Left ventricle myocardium superior (tissue), 1 donor: ENCODE results near the gene CAMK2A. TPM values are rescaled to one million over a fixed set of nuclear protein-coding genes. Genes with fewer than 3 reads are reported as not detected.
"Not testable (repeated sequence)": the region's sequence is repeated elsewhere in the genome, so short reads cannot be mapped to it uniquely, and the experiment has no call there.

Experiments
- ATAC-seq: fragments of 200-7000 bp; cut with Tn5 transposase; one replicate; pipeline ENCODE4 v1.9.1; 2020; ENCODE audit warnings: mild to moderate bottlenecking, moderate library complexity
- DNase-seq: peaks from one replicate; pipeline ENCODE4 v3.0.0-alpha.2; 2020
- intact Hi-C: fragments of 100-400 bp; cut with micrococcal nuclease; formaldehyde crosslinking; loops from one replicate; pipeline ENCODE4 v1.11.0; 2022
- total RNA-seq: library from RNA; stranded (reverse); fragmentation: NEBNext Ultra II Directional; extraction: Animal tissue kit (Norgen Biotek cat#: 25700); gene quantifications from one replicate; pipeline ENCODE4 v1.2.1, GENCODE V29; 2021
- donor health status: DM: no; HTN: yes; CAD: no; lungs with severe emphysema.

The CAMK2A gene
- total RNA-seq, 1 donor from 2014 or later = 16.6 TPM

DNA sequence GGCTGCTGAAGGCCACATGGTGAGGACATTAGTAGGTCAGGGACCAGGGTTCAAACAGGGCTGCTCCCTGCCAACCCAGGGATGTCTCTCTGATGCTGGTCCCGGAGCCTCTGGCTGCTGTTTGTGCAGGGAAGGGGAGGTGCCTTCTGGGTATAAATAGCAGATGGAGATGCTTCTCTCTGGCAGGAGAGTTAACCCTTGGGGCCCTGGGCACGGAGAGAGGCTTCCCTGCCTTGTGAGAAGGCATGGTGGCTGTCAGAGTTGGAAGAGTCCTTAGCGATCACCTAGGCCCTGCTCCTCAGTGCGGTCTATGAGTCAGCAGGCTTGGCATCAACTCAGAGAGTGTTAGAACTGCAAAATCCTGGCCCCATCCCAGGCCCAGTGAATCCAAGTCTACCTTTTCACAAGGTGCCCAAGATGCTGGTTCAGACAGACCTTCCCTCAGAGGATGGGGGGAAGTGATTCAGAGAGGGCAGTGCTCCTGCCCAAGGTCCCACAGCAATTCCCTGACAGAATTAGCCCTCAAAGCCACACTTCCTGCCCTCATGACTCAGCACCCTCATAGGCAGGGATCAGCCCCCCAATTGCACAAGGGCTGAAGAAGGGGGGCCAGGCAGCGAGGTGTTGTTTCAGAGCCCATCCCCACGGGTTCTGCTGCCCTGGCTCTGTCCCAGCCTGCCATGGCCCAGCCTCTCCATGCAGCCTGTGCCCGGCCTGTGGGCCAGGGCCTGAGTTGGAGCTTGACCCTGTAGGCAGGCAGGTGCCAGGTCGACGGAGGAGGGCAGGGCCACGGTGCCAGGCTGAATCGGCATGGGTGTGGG lies 25.6 kb downstream of the CAMK2A start:
- ATAC-seq (peak; percentile 67), DNase-seq (no peak)
- intact Hi-C loops = no loop called here

DNA sequence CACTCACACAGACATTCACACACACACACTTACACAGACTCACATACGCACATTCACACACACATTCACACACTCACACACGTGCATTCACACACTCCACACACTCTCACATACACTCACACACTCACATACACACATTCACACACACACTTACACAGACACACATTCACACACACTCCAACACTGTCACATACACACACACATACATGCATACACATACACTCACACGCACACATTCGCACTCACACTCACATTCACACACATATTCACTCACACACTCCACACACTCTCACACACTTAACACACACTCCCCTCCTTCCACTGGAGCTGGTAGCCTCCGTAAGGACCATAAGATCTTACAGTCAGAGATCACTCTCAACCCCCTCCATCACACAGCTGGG lies 26.2 kb downstream of the CAMK2A start:
- DNase-seq (no peak), ATAC-seq (no peak)
- intact Hi-C loops = no loop called here

DNA sequence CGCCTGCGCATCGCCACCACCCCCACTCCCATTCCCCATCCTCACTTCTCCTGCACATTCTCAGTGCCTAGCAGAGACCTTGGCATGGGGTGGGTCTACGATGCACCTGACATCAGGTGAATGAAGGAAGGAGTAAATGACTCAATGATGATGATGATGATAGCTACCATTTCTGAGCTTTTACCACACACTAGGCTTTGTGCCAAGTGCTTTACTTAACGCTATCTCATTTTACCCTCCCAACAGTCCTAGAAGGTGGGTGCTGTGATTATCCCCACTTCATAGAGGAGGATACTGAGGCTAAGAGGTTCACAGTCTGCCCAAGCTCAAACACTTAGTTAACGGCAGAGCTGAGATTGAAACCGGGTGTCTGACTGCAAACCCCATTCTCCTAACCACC lies 27.1 kb downstream of the CAMK2A start:
- DNase-seq = no peak
- intact Hi-C loops = no loop called here
- no peak for ATAC-seq

DNA sequence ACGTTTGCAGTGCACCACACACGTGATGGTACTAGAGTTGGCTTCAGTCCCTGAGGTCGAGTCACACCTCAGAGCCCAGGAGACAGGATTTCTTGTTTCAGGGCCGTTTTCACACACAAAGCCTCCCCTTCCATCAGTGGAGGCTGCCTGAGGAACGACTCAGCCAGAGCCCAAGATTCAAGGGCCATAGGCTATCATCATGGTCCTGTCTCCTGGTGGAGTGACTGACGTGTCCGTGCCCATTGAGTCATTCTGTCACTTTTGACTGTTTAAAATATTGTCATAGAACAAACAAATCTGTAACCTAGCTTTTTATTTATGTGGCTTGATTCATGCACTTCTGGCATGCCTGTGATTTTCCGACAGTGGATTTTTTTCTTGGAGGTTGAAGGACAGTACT lies 28.3 kb downstream of the CAMK2A start:
- DNase-seq = no peak
- ATAC-seq = no peak
- intact Hi-C loops = no loop called here

DNA sequence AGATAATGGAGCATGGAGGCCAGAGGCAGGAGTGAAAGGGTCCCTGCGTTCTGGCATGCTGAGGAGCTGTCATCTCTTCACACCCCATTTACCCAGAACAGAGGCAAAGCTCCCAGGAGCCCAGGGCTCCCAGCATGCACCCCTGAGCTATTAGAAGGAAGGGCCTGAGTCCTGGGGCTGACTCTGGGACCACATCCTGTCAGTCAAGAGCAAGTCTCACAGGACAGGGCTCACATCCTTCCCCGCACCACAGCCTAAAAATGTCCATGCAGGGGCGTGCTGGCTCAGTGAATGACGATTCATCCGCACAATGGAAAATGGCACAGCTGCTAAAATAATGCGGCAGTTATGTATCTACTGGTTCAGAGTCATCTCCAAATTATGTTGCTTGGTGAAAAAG lies 31.4 kb downstream of the CAMK2A start:
- intact Hi-C loops = no loop called here
- ATAC-seq = no peak

DNA sequence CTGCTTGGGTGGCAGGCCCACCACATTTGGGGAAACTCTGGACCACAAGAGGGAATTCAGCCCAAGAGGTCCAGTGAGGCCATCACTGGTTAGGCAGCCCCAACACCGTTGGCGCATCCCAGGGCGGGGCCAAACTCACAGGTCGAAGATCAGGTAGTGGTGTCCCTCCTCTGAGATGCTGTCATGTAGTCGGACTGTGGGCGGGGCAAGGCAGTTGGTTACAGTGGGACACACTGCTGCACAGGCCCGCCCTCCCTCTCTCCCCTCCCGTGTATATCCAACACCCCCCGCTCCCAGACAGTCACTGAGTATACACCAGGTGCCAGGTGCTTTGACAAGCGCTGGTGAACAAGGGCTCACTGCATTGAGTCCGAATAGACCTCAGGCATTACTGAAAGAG lies 32.1 kb downstream of the CAMK2A start:
- intact Hi-C loops = no loop called here
- DNase-seq (no peak), ATAC-seq (no peak)

More for the DNA sequence above, 31.4 kb downstream of the CAMK2A start:
- no peak for DNase-seq

DNA sequence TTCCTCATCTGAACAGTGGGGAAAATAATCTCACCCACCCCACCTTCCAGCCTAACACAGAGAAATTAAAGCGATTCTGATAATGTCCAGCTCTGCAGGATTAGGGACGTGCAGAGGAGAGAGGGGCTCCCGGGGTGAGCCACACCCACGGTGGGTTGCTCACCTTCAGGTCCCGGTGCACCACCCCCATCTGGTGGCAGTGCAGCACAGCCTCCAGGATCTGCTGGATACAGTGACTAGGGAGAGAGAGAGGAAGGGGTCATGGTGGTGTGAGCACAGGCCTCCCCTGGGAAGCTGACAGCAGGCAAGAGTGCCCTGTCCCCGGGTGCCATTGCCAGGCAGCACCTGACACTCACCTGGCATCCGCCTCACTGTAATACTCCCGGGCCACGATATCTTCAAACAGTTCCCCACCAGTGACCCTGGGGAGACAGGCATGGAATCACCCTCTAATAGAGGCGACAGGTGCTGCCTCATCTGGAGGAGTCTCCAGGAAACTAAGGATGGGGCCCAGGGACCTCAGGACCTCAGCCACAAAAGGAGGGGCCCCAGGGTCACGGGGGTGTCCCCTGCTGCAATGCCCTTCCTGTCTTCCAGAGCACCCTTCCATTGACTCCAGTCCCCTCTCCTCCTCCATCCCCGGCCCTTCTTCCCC lies 33.0 kb downstream of the CAMK2A start:
- DNase-seq = no peak
- ATAC-seq = no peak
- intact Hi-C loops = no loop called here

DNA sequence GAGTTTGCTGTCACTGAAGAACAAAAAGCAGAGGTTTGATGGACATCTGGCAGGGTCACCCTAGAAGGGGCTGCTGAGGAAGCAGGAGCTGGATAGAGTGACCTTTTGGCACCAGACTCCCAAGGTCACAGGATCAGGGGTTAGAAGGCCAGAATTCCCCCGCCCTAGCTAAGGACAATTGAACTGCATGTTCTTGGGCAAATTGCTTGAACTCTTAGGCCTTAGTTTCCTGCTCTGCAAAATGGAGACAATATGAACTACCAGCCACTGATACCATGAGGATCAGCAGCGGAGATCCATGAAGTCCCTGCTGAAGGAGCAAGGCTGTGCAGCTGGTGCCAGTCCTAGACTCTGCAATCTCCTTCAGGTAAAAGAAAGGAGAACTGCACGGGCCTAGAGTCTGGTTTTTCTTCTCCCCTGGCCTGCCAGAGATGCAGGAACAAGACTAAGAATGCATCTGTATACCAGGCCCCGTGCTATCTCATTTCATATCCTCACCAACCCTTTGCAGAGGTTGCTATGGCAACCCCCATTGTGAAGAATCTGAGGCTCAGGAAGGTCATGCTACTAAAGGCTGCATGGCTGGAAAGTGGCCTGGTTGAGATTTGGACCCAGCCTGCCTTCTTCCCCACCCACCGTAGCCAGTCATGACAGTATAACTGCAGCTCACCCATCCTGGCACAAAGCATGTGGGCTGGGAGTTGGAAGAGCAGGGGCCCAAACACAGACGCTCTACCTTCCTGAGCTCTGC lies 33.7 kb downstream of the CAMK2A start:
- no peak for ATAC-seq
- intact Hi-C loops = no loop called here
- DNase-seq = no peak

DNA sequence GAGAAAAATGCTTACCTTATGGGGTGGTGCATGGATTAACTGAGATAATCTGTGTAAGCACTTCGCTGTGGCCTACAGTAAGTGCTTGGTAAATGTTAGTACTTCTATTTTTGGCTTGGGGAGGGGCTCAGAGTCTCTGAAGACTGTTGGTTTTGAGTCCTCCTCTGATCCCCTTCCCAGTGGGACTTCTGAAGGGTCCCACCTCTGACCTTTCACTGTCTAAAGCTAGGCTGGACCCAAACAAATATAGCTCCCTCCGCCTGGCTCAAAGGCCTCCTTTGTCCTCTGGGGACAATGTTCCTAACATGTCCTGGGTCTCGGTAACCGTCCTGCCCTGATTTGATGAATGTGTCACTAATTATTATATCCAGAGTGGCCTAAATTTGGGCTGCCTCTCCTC lies 34.8 kb downstream of the CAMK2A start:
- ATAC-seq = peak; percentile 52

DNA sequence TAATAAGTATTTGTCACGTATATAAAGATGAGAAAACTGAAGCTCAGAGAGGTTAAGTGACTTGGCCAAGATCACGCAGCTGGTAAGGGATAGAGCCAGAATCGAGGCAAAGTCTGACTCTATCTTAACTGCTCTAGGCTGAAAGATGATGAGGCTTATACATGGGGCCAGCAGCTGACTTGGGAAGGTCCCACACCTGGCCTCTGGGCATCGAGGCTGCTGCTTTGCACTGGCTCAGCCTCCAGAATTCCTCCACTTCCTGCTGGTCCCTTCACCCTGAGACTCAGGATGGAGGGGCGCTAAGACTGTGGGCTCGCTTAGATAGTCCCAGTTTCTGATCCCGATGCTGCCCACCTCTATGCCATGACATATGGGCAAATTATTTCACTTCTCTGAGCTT lies 35.2 kb downstream of the CAMK2A start:
- ATAC-seq (no peak), DNase-seq (no peak)
- intact Hi-C loops = no loop called here

More for the DNA sequence above, 34.8 kb downstream of the CAMK2A start:
- no peak for DNase-seq
- intact Hi-C loops = no loop called here

DNA sequence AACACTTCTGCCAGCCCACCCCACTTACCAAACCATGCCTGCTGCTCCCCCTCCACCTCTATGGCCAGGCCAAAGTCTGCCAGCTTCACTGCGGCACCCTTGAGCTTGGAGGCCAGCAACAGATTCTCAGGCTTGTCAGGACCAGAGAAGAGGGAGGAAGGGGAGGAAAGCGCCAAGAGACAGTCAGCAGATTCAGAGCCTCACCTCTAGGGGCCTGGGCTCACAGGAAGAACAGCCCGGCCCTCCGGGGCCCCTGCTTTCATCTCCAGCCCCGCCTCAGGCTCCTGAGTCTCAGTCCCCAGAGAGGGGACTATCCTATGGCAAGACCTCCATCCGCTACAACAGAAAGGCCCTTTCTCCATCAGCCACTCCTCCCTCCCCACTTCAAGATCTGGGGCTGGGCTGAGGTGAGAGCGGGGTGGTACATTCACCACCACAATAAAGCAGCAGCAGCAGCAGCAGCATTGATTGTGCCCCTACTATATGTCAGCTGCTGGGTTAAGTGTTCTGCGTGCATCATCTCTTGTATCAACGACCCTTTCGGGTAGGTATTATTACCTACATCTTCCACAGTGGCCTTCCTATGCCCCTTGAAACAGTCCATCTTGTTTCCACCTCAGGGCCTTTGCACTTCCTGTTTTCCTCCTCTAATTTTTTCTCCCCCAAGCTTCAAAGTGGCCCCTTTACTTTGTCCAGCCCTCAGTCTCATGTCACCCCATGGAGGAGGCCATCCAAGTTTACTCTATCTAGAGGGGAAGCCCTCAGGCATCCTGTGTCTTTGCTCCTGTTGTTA lies 36.0 kb downstream of the CAMK2A start:
- ATAC-seq = no peak
- intact Hi-C loops = no loop called here
- DNase-seq = no peak

DNA sequence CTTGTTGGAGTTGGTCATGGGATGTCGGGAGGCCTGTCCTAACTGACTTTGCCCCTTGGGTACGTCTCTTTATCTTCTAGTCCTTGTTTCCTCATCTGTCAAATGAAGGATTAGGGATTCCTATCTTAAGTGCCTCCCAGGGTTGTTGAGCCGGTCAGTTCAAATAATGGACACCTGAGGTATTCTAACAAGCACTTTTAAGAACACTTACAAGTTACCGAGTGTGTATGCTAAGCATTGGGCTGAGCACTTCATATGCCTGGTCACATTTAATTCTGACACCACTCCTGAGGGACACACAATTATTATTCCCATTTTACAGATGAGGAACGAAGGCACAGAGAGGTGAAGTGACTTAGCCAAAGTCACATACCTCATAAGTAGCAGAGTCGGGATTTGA lies 37.1 kb downstream of the CAMK2A start:
- intact Hi-C loops = no loop called here

DNA sequence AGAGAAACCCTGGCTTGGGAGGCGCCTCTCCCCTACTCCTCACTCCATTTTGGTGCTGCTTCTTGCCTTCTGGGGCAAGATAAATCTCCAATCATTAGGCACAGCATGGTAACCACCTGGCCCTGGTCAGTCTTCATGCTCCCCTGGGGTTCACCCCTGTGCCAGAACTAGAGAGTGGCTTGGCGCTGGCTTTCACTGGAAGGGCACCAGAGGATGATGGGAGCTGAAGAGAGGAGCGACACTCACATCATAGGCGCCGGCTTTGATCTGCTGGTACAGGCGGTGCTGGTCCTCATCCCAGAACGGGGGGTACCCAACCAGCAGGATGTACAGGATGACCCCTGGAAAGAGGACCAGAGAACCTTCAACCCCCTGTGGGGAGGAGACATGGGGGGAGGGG lies 38.1 kb downstream of the CAMK2A start:
- ATAC-seq (no peak), DNase-seq (no peak)
- intact Hi-C loops = no loop called here

More for the DNA sequence above, 37.1 kb downstream of the CAMK2A start:
- ATAC-seq = no peak
- no peak for DNase-seq

DNA sequence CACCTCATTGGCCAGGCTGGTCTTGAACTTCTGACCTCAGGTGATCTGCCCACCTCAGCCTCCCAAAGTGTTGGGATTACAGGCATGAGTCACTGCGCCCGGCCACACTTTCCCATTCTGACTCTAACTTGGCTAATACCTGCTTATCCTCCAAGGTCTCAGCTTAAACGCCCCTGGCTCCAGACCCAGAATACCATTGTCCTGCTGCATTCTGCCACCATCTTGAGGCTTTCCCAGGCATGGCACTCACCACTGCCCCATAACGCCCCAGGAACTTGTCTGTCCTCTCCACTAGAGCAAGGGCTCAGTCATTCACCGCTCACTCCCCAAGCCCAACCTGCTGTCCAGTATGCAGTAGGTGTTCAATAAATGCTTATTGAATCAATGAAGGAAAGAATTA lies 39.8 kb downstream of the CAMK2A start:
- ATAC-seq = no peak
- no peak for DNase-seq
- intact Hi-C loops = no loop called here

DNA sequence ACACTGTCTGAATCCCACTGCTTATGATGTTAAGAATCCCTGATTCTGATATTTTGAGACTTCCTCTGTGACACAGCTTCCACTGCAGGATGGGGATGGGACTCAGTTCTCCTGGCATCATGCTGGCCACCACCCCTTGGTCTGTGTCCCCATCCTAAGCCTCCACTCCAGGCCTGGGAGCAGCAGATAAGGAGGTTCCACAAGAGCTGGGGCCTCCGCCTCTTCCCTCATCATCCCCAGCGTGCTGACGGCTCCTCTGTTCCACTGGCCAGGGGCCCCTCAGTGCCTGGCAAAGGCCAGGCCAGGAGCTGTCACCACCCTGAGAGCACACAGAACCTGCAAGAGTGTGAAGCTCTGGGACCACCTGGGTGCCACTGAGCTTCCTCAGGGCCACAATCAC lies 40.6 kb downstream of the CAMK2A start:
- intact Hi-C loops = no loop called here
- ATAC-seq (no peak), DNase-seq (no peak)

DNA sequence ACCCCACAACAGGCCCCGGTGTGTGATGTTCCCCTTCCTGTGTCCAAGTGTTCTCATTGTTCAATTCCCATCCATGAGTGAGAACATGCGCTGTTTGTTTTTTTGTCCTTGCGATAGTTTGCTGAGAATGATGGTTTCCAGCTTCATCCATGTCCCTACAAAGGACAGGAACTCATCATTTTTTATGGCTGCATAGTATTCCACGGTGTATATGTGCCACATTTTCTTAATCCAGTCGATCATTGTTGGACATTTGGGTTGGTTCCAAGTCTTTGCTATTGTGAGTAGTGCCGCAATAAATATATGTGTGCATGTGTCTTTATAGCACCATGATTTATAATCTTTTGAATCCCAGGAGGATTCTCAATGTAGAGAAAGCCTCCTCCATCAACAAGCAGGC lies 41.1 kb downstream of the CAMK2A start:
- ATAC-seq, intact Hi-C loops, DNase-seq: not testable (repeated sequence)

DNA sequence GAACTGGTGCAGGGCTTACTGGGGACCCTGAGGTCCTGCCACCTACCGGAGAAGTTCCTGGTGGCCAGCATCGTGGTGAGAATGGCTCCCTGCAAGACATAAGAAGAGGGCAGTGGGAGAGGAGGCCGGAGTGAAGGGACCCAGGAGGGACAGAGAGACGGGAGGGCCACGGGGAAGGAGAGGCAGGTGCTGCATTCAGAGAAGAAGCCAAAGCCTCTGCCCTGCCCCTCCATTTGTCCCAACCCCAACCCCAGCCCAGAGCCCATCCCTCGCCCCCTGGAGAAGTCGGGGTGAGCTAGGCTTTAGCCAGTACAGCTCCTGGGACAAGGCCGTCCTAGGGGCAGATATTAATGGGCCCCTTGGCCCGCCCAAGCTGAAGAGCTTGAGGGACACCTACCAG lies 41.8 kb downstream of the CAMK2A start:
- no peak for ATAC-seq
- intact Hi-C loops = no loop called here
- no peak for DNase-seq

DNA sequence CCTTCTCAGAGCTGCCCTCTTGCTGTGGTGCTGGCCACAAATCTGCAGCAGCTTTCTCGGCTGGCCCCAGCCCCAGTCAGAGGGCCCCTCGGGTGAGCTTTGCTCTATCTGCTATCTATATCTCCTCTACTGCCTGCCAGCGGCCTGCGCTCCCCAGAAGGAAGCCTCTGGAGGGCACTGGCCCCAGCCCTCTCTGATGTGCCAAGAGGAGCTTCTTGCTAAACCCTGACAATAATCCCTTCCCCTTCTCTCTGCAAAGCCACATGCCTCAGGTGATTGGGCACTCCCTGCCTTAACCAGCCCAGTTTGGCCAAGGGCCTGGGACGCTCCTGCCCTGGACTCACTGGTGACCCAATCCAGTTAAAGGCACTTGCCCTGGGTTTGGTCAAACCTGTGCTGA lies 42.7 kb downstream of the CAMK2A start:
- DNase-seq (no peak), ATAC-seq (peak; percentile 4)
- intact Hi-C loops = no loop called here

DNA sequence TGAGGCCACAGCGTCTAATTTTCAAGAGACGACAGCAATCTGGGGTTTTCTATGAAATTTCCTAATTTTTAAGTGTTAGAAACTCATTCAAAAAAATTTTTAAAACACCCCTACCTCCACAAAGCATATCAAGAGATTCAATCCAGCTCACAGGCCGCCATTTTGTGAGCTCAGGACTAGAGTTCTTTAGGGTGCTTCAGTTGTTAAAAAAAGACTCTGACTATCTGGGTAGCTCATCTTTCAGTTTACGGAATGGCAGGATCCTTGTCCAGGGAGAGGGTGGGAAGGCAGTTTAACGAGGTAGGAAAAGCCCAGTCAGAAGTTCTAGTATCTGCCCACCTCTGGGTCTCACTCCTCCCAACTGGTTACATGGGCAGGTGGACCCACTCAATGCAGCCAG lies 43.1 kb downstream of the CAMK2A start:
- ATAC-seq (no peak), DNase-seq (no peak)
- intact Hi-C loops = no loop called here
